Measurements from ENCODE around the gene XIRP1. TPM values are rescaled to one million over a fixed set of nuclear protein-coding genes. Genes with fewer than 3 reads are reported as not detected.

Gene XIRP1
- total RNA-seq, 2 donors from 2014 or later = 2.0 TPM; not detected in 1

DNA sequence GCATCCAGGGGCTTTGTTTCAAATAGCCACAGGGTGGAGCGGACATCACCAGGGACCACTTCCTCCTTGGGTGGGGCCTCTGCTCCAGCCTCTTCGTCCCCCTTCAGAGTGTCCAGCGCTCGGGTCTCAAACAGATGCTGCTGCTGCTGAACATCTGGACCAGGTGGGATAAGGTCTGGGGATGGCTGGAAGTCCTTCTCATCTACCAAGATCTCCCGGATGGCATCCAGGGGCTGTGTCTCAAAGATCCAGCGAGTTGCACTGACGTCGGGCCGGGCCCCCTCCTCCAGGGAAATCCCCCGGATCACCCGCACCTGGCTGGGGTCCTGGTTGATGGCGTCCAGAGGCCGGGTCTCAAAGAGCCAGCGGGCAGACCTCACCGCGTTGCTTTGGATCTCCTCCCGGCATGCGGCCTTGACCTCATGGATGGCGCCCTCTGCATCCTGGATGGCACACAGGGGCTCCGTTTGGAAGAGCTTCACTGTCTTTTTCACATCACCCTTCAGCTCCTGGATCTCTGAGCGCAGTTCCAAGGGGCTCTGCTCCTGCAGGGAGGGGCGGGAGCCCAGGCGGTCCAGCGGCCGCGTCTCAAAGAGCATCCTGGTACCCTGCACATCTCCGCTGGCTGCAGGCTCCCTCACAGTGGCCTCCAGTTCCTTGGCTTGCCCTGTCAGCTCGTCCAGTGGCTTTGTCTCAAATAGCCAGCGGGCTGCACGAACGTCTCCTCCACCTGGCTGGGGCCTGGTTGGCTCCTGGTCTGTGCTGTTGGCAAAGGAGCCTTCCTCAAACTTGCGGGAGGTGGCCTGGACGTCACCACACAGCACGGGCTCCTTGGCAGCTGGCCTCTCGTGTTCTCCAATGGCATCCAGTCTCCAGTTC lies 3.9 kb downstream of the XIRP1 start:
- Histone ChIP-seq H3K36me3 (no peaks in the 10 kb centered on the region), H3K4me1 (ENCODE audit: control insufficient read depth in 1 of 2, low read depth in 2 of 2) (no peaks in the 10 kb centered on the region), H3K27me3 (replicated peaks; ENCODE audit: insufficient read depth) (no peaks in the 10 kb centered on the region), H3K4me3 (no peak overlapping the region), H3K9me3 (no peaks in the 10 kb centered on the region), H3K27ac (no peak overlapping the region)
- ATAC-seq (ENCODE audit: insufficient number of reproducible peaks, low FRiP score, low read depth) (no peak), DNase-seq (ENCODE audit: low spot score) (no peak)
- TF ChIP-seq, protein P1, sequence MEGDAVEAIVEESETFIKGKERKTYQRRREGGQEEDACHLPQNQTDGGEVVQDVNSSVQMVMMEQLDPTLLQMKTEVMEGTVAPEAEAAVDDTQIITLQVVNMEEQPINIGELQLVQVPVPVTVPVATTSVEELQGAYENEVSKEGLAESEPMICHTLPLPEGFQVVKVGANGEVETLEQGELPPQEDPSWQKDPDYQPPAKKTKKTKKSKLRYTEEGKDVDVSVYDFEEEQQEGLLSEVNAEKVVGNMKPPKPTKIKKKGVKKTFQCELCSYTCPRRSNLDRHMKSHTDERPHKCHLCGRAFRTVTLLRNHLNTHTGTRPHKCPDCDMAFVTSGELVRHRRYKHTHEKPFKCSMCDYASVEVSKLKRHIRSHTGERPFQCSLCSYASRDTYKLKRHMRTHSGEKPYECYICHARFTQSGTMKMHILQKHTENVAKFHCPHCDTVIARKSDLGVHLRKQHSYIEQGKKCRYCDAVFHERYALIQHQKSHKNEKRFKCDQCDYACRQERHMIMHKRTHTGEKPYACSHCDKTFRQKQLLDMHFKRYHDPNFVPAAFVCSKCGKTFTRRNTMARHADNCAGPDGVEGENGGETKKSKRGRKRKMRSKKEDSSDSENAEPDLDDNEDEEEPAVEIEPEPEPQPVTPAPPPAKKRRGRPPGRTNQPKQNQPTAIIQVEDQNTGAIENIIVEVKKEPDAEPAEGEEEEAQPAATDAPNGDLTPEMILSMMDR (IDR thresholded peaks at IDR 0.05) = no peak

- no peak overlapping the region for H3K4me3 ChIP-seq
- no peaks in the 10 kb centered on the region for H3K9me3 ChIP-seq
- ATAC-seq (ENCODE audit: insufficient number of reproducible peaks, low FRiP score, low read depth) (no peak), DNase-seq (ENCODE audit: low spot score) (no peak)
- no peaks in the 10 kb centered on the region for H3K36me3 ChIP-seq
- no peak overlapping the region for H3K27ac ChIP-seq
- TF ChIP-seq, protein P1 (IDR thresholded peaks at IDR 0.05) = no peak
- H3K4me1 ChIP-seq (ENCODE audit: control insufficient read depth in 1 of 2, low read depth in 2 of 2) = peaks cover 0 to 7% of the 10 kb centered on the region in 2 donors
- H3K27me3 ChIP-seq (replicated peaks; ENCODE audit: insufficient read depth) = no peaks in the 10 kb centered on the region
These were observed 4.8 kb downstream of the XIRP1 start for GRCh38 chr3:39187372-39188155.

- Histone ChIP-seq H3K36me3 (no peaks in the 10 kb centered on the region), H3K4me1 (ENCODE audit: control insufficient read depth in 1 of 2, low read depth in 2 of 2) (peaks cover 0 to 11% of the 10 kb centered on the region in 2 donors), H3K9me3 (no peaks in the 10 kb centered on the region), H3K4me3 (no peak overlapping the region), H3K27ac (no peak overlapping the region), H3K27me3 (replicated peaks; ENCODE audit: insufficient read depth) (no peaks in the 10 kb centered on the region)
- no peak for ATAC-seq (ENCODE audit: insufficient number of reproducible peaks, low FRiP score, low read depth)
- TF ChIP-seq, protein P1 (IDR thresholded peaks at IDR 0.05) = no peak
- DNase-seq (ENCODE audit: low spot score) = no peak
These were observed 5.7 kb downstream of the XIRP1 start for GRCh38 chr3:39186692-39187151.

DNA sequence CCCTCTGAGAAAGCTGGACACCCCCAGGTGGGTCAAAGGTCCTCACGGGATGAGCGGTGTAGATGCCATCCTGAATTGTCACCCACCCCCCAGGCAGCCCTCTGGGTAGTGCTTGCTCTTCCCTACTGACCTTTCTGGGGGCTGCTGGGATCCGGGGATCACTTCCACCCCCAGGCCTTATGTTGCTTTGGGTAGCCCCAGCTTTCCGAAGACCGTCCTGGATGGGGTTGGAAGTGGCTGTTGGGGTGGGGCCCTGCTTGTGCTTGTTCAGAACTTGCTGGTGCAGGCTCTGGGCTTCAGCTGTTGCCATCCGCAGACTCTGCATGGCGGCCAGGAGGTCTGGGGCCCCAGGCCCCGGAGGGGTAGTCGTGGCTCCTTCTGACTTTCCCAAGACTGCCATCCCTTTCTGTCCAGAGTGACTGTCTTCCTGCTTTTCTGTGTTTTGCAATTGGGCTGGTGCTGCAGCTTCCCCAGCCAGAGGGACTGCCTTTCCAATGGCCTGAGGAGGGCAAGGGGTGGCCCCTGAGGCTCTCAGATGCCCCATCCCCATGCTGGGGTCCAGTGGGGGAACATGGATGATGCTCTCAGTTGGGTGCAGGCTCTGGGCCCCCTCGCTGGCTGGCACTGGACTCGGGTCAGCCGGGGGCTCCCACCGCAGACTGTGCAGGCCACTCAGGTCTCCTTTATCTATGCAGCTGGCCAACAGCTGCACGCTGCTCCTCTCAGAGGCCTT lies 6.3 kb downstream of the XIRP1 start:
- H3K27me3 ChIP-seq (replicated peaks; ENCODE audit: insufficient read depth) = no peaks in the 10 kb centered on the region
- H3K4me1 ChIP-seq (ENCODE audit: control insufficient read depth in 1 of 2, low read depth in 2 of 2) = peaks cover 0 to 13% of the 10 kb centered on the region in 2 donors
- no peaks in the 10 kb centered on the region for H3K9me3 ChIP-seq
- DNase-seq (ENCODE audit: low spot score) (no peak), ATAC-seq (ENCODE audit: insufficient number of reproducible peaks, low FRiP score, low read depth) (no peak)
- TF ChIP-seq, protein P1 (IDR thresholded peaks at IDR 0.05) = no peak
- no peak overlapping the region for H3K4me3 ChIP-seq
- no peak overlapping the region for H3K27ac ChIP-seq
- H3K36me3 ChIP-seq = no peaks in the 10 kb centered on the region

All from thoracic aorta (tissue), 2 donors.